ENCODE measurements around the gene NSMCE3. TPM values are rescaled to one million over a fixed set of nuclear protein-coding genes. Genes with fewer than 3 reads are reported as not detected.

NSMCE3 gene
- total and polyA plus RNA-seq, 4 donors = 2.3 to 3.3 (median 2.8) TPM

DNA sequence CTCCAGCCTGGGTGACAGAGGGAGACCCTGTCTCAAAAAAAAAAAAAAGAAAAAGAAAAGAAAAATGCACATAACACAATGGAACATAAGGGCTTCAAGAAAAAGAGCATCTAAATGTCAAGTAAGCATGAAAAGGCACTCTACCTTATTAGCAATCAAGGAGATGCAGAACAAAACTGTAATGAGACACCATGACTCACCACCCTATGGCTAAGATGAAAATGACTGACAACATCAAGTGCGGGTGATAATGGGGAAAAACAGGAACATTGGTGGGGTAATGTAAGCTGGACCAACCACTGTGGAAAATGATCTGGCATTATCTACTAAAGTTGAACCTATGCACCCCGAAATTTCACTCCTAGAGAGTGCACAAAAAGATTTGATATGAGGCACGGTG lies 19.6 kb upstream of the NSMCE3 start:
- Histone ChIP-seq H3K4me1 (ENCODE audit: control insufficient read depth in 4 of 4, insufficient read depth in 4 of 4, low read length in 3 of 4) (no peaks in the 10 kb centered on the region), H3K9ac (ENCODE audit: low read depth in 1 of 2, low read length in 2 of 2) (no peak overlapping the region), H3K4me3 (ENCODE audit: low read depth in 1 of 3, low read length in 3 of 3) (no peak overlapping the region), H3K27ac (ENCODE audit: low read depth in 1 of 2, low read length in 2 of 2) (no peak overlapping the region), H3K9me3 (ENCODE audit: control insufficient read depth in 4 of 4, low read length in 3 of 4) (no peaks in the 10 kb centered on the region), H3K27me3 (ENCODE audit: control insufficient read depth in 4 of 4, insufficient read depth in 4 of 4, low read length in 3 of 4) (peaks cover 0 to 2% (median 0%) of the 10 kb centered on the region in 4 donors), H3K36me3 (ENCODE audit: control insufficient read depth in 4 of 4, insufficient read depth in 3 of 4, low read depth in 1 of 4, low read length in 3 of 4) (no peaks in the 10 kb centered on the region)
- TF ChIP-seq HNF4A (conservative IDR thresholded peaks at IDR 0.05) (no peak), TAF1 (conservative IDR thresholded peaks at IDR 0.05) (no peak), NR2F2 (IDR thresholded peaks at IDR 0.05) (no peak), HNF4G (IDR thresholded peaks at IDR 0.05) (no peak), SP1 (IDR thresholded peaks at IDR 0.05) (no peak), EGR1 (IDR thresholded peaks at IDR 0.05; ENCODE audit: low read depth in 2 of 2) (no peak), FOXA2 (IDR thresholded peaks at IDR 0.05) (no peak), RXRA (IDR thresholded peaks at IDR 0.05) (no peak), GABPA (IDR thresholded peaks at IDR 0.05 in 1 of 2, conservative IDR thresholded peaks at IDR 0.05 in 1 of 2) (no peak)
- TF ChIP-seq, protein P1, sequence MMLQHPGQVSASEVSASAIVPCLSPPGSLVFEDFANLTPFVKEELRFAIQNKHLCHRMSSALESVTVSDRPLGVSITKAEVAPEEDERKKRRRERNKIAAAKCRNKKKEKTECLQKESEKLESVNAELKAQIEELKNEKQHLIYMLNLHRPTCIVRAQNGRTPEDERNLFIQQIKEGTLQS (IDR thresholded peaks at IDR 0.05) = no peak
- TF ChIP-seq, protein P2, sequence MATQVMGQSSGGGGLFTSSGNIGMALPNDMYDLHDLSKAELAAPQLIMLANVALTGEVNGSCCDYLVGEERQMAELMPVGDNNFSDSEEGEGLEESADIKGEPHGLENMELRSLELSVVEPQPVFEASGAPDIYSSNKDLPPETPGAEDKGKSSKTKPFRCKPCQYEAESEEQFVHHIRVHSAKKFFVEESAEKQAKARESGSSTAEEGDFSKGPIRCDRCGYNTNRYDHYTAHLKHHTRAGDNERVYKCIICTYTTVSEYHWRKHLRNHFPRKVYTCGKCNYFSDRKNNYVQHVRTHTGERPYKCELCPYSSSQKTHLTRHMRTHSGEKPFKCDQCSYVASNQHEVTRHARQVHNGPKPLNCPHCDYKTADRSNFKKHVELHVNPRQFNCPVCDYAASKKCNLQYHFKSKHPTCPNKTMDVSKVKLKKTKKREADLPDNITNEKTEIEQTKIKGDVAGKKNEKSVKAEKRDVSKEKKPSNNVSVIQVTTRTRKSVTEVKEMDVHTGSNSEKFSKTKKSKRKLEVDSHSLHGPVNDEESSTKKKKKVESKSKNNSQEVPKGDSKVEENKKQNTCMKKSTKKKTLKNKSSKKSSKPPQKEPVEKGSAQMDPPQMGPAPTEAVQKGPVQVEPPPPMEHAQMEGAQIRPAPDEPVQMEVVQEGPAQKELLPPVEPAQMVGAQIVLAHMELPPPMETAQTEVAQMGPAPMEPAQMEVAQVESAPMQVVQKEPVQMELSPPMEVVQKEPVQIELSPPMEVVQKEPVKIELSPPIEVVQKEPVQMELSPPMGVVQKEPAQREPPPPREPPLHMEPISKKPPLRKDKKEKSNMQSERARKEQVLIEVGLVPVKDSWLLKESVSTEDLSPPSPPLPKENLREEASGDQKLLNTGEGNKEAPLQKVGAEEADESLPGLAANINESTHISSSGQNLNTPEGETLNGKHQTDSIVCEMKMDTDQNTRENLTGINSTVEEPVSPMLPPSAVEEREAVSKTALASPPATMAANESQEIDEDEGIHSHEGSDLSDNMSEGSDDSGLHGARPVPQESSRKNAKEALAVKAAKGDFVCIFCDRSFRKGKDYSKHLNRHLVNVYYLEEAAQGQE (IDR thresholded peaks at IDR 0.05) = no peak
- TF ChIP-seq, protein P3, sequence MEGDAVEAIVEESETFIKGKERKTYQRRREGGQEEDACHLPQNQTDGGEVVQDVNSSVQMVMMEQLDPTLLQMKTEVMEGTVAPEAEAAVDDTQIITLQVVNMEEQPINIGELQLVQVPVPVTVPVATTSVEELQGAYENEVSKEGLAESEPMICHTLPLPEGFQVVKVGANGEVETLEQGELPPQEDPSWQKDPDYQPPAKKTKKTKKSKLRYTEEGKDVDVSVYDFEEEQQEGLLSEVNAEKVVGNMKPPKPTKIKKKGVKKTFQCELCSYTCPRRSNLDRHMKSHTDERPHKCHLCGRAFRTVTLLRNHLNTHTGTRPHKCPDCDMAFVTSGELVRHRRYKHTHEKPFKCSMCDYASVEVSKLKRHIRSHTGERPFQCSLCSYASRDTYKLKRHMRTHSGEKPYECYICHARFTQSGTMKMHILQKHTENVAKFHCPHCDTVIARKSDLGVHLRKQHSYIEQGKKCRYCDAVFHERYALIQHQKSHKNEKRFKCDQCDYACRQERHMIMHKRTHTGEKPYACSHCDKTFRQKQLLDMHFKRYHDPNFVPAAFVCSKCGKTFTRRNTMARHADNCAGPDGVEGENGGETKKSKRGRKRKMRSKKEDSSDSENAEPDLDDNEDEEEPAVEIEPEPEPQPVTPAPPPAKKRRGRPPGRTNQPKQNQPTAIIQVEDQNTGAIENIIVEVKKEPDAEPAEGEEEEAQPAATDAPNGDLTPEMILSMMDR (IDR thresholded peaks at IDR 0.05; ENCODE audit: low read depth, low read length, missing input control) = no peak
- TF ChIP-seq, protein P4, sequence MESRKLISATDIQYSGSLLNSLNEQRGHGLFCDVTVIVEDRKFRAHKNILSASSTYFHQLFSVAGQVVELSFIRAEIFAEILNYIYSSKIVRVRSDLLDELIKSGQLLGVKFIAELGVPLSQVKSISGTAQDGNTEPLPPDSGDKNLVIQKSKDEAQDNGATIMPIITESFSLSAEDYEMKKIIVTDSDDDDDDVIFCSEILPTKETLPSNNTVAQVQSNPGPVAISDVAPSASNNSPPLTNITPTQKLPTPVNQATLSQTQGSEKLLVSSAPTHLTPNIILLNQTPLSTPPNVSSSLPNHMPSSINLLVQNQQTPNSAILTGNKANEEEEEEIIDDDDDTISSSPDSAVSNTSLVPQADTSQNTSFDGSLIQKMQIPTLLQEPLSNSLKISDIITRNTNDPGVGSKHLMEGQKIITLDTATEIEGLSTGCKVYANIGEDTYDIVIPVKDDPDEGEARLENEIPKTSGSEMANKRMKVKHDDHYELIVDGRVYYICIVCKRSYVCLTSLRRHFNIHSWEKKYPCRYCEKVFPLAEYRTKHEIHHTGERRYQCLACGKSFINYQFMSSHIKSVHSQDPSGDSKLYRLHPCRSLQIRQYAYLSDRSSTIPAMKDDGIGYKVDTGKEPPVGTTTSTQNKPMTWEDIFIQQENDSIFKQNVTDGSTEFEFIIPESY (IDR thresholded peaks at IDR 0.05) = no peak
- TF ChIP-seq, protein P5, sequence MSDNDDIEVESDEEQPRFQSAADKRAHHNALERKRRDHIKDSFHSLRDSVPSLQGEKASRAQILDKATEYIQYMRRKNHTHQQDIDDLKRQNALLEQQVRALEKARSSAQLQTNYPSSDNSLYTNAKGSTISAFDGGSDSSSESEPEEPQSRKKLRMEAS (IDR thresholded peaks at IDR 0.05) = no peak
- DNase-seq (ENCODE audit: low spot score) = no peak
- 85% methylated on average over 3 of the region's 3 CpGs for WGBS

DNA sequence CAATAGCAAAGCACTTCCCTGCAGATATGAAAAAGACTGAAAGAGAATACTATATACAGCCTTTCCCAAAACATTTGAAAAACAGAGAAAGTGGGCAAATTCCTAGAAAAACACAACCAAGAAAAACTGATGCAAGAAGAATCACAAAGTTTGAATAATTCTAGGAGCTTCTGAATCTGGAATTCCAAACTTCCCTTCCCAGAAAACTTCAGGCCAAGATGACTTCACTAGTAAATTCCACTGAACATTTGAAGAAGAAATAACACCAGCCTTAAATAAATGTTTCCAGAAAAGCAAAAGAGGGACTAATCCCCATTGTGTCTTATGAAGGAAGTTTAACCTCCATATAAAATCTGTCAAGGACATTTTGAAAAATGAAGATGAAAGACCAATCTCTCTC lies 15.8 kb upstream of the NSMCE3 start:
- H3K27me3 ChIP-seq (ENCODE audit: control insufficient read depth in 4 of 4, insufficient read depth in 4 of 4, low read length in 3 of 4) = peaks cover 0 to 2% (median 0%) of the 10 kb centered on the region in 4 donors
- no peak overlapping the region for H3K9ac ChIP-seq (ENCODE audit: low read depth in 1 of 2, low read length in 2 of 2)
- no peak for DNase-seq (ENCODE audit: low spot score)
- H3K9me3 ChIP-seq (ENCODE audit: control insufficient read depth in 4 of 4, low read length in 3 of 4) = no peaks in the 10 kb centered on the region
- TF ChIP-seq RXRA (IDR thresholded peaks at IDR 0.05) (no peak), RAD21 (IDR thresholded peaks at IDR 0.05) (no peak)
- H3K36me3 ChIP-seq (ENCODE audit: control insufficient read depth in 4 of 4, insufficient read depth in 3 of 4, low read depth in 1 of 4, low read length in 3 of 4) = no peaks in the 10 kb centered on the region
- H3K27ac ChIP-seq (ENCODE audit: low read depth in 1 of 2, low read length in 2 of 2) = no peak overlapping the region
- H3K4me3 ChIP-seq (ENCODE audit: low read depth in 1 of 3, low read length in 3 of 3) = no peak overlapping the region
- H3K4me1 ChIP-seq (ENCODE audit: control insufficient read depth in 4 of 4, insufficient read depth in 4 of 4, low read length in 3 of 4) = no peaks in the 10 kb centered on the region
